HG02870 (cell line): Measurements from ENCODE around the gene RIF1.
"Not testable (repeated sequence)": the region's sequence is repeated elsewhere in the genome, so short reads cannot be mapped to it uniquely, and the experiment has no call there.

Source experiments
- ATAC-seq: cut with Tn5 transposase; IDR thresholded peaks from one replicate; pipeline ENCODE4 v1.9.1; 2021; ENCODE audit warnings: mild to moderate bottlenecking, moderate library complexity; ENCODE audit not compliant: unreplicated experiment

RIF1 gene

GRCh38 chr2:151421681-151422080 lies 12.0 kb downstream of the RIF1 start:
- ATAC-seq, result not testable (repeated sequence)

- peak; percentile 65 for ATAC-seq
Measured at GRCh38 chr2:151422917-151423439, 13.3 kb downstream of the RIF1 start.

- no peak for ATAC-seq
Measured at GRCh38 chr2:151423760-151424159, 14.1 kb downstream of the RIF1 start.

GRCh38 chr2:151437630-151438029 lies 27.9 kb downstream of the RIF1 start:
- ATAC-seq, result no peak

- ATAC-seq, result no peak
Measured at GRCh38 chr2:151438506-151438905, 28.8 kb downstream of the RIF1 start.

GRCh38 chr2:151439127-151439526 lies 29.4 kb downstream of the RIF1 start:
- no peak for ATAC-seq

- no peak for ATAC-seq
Measured at GRCh38 chr2:151459358-151459757, 49.7 kb downstream of the RIF1 start.

- no peak for ATAC-seq
Measured at GRCh38 chr2:151465771-151466170, 56.1 kb downstream of the RIF1 start.

GRCh38 chr2:151470556-151470955 lies 60.9 kb downstream of the RIF1 start:
- no peak for ATAC-seq

GRCh38 chr2:151472966-151473365 lies 63.3 kb downstream of the RIF1 start:
- ATAC-seq, result no peak

GRCh38 chr2:151475071-151475470 lies 65.4 kb downstream of the RIF1 start:
- no peak for ATAC-seq

- ATAC-seq, result no peak
Measured at GRCh38 chr2:151476287-151476686, 66.6 kb downstream of the RIF1 start.

- no peak for ATAC-seq
Measured at GRCh38 chr2:151478011-151478410, 68.3 kb downstream of the RIF1 start.

- peak; percentile 74 for ATAC-seq
Measured at GRCh38 chr2:151481744-151482143, 72.0 kb downstream of the RIF1 start.

GRCh38 chr2:151482171-151482725 lies 72.5 kb downstream of the RIF1 start:
- ATAC-seq, result no peak

- no peak for ATAC-seq
Measured at GRCh38 chr2:151483546-151483945, 73.8 kb downstream of the RIF1 start.

GRCh38 chr2:151484100-151484499 lies 74.4 kb downstream of the RIF1 start:
- no peak for ATAC-seq

- no peak for ATAC-seq
Measured at GRCh38 chr2:151486053-151486452, 76.4 kb downstream of the RIF1 start.

GRCh38 chr2:151490276-151490675 lies 80.6 kb downstream of the RIF1 start:
- no peak for ATAC-seq

GRCh38 chr2:151491496-151491895 lies 81.8 kb downstream of the RIF1 start:
- no peak for ATAC-seq

- no peak for ATAC-seq
Measured at GRCh38 chr2:151498178-151498577, 88.5 kb downstream of the RIF1 start.

GRCh38 chr2:151506170-151506569 lies 96.5 kb downstream of the RIF1 start:
- no peak for ATAC-seq

GRCh38 chr2:151508519-151508918 lies 98.8 kb downstream of the RIF1 start:
- ATAC-seq, result no peak
